ENCODE results near the gene VPS39. TPM values are rescaled to one million over a fixed set of nuclear protein-coding genes. Genes with fewer than 3 reads are reported as not detected.
A peak's percentile ranks its signal among the peaks of the same experiment; 100 is the strongest.

Gene VPS39
- total RNA-seq, 1 experiment from 2014 or later, result 46.9 TPM

- ChIA-PET CTCF (no interaction called here), POLR2A (ENCODE audit: low non-redundant PET) (no interaction called here)
- Histone ChIP-seq H3K36me3 (ENCODE audit: insufficient read depth, low read length, poor library complexity, severe bottlenecking) (peaks cover 22% of the 10 kb centered on the region), H3K27me3 (replicated peaks; ENCODE audit: insufficient read depth, low read depth, low read length, poor library complexity) (no peaks in the 10 kb centered on the region), H3K27ac (ENCODE audit: low read depth, low read length, poor library complexity, severe bottlenecking) (no peak overlapping the region), H3K4me1 (ENCODE audit: insufficient read depth, low read length, poor library complexity, severe bottlenecking) (no peaks in the 10 kb centered on the region), H3K9me3 (ENCODE audit: low read depth, low read length, poor library complexity, severe bottlenecking) (no peaks in the 10 kb centered on the region), H3K4me3 (ENCODE audit: low read depth, low read length, poor library complexity, severe bottlenecking) (no peak overlapping the region)
- BruUV-seq (replicated peaks), result no TSS peak
- TF ChIP-seq EZH2 (IDR thresholded peaks at IDR 0.05; ENCODE audit: borderline replicate concordance, low read depth, low read length, poor library complexity, severe bottlenecking) (no peak), CTCF (conservative IDR thresholded peaks at IDR 0.05; ENCODE audit: low read depth, low read length) (no peak)
- DNase-seq (ENCODE audit: low spot score), result no peak
- intact Hi-C loops (cut with micrococcal nuclease; ENCODE audit: unreplicated experiment), result no loop called here
These were observed 23.8 kb downstream of the VPS39 start for GRCh38 chr15:42184296-42184695.

GRCh38 chr15:42182961-42183360 is 25.1 kb downstream of the VPS39 start:
- Histone ChIP-seq H3K27me3 (replicated peaks; ENCODE audit: insufficient read depth, low read depth, low read length, poor library complexity) (no peaks in the 10 kb centered on the region), H3K4me1 (ENCODE audit: insufficient read depth, low read length, poor library complexity, severe bottlenecking) (no peaks in the 10 kb centered on the region), H3K9me3 (ENCODE audit: low read depth, low read length, poor library complexity, severe bottlenecking) (no peaks in the 10 kb centered on the region), H3K27ac (ENCODE audit: low read depth, low read length, poor library complexity, severe bottlenecking) (no peak overlapping the region), H3K36me3 (ENCODE audit: insufficient read depth, low read length, poor library complexity, severe bottlenecking) (peaks cover 27% of the 10 kb centered on the region), H3K4me3 (ENCODE audit: low read depth, low read length, poor library complexity, severe bottlenecking) (no peak overlapping the region)
- POLR2A ChIA-PET (ENCODE audit: low non-redundant PET), result no interaction called here
- CTCF ChIA-PET, result no interaction called here
- DNase-seq (ENCODE audit: low spot score), result no peak
- intact Hi-C loops (cut with micrococcal nuclease; ENCODE audit: unreplicated experiment), result no loop called here
- BruUV-seq (replicated peaks), result TSS peak; percentile 12
- TF ChIP-seq EZH2 (IDR thresholded peaks at IDR 0.05; ENCODE audit: borderline replicate concordance, low read depth, low read length, poor library complexity, severe bottlenecking) (no peak), CTCF (conservative IDR thresholded peaks at IDR 0.05; ENCODE audit: low read depth, low read length) (no peak)

- H3K9me3 ChIP-seq (ENCODE audit: low read depth, low read length, poor library complexity, severe bottlenecking), result no peaks in the 10 kb centered on the region
- intact Hi-C loops (cut with micrococcal nuclease; ENCODE audit: unreplicated experiment), result no loop called here
- CTCF ChIA-PET, result no interaction called here
- no peak for DNase-seq (ENCODE audit: low spot score)
- no peak overlapping the region for H3K4me3 ChIP-seq (ENCODE audit: low read depth, low read length, poor library complexity, severe bottlenecking)
- TF ChIP-seq EZH2 (IDR thresholded peaks at IDR 0.05; ENCODE audit: borderline replicate concordance, low read depth, low read length, poor library complexity, severe bottlenecking) (no peak), CTCF (conservative IDR thresholded peaks at IDR 0.05; ENCODE audit: low read depth, low read length) (no peak)
- no TSS peak for BruUV-seq (replicated peaks)
- no peaks in the 10 kb centered on the region for H3K27me3 ChIP-seq (replicated peaks; ENCODE audit: insufficient read depth, low read depth, low read length, poor library complexity)
- H3K4me1 ChIP-seq (ENCODE audit: insufficient read depth, low read length, poor library complexity, severe bottlenecking), result no peaks in the 10 kb centered on the region
- POLR2A ChIA-PET (ENCODE audit: low non-redundant PET), result no interaction called here
- H3K27ac ChIP-seq (ENCODE audit: low read depth, low read length, poor library complexity, severe bottlenecking), result no peak overlapping the region
- peaks cover 31% of the 10 kb centered on the region for H3K36me3 ChIP-seq (ENCODE audit: insufficient read depth, low read length, poor library complexity, severe bottlenecking)
These were observed 25.7 kb downstream of the VPS39 start for GRCh38 chr15:42182328-42182886.
